ACHN (cell line): ENCODE data around the gene UFC1.

ENCODE experiments used
- DNase-seq: peaks from one replicate; pipeline ENCODE4 v3.0.0-alpha.2; 2015
- in situ Hi-C: cut with HindIII; loops from 2 replicates; pipeline ENCODE4 v1.10.0; 2017; ENCODE audit warnings: low sequenced_read_pairs, low pct_ligation_motif_present, low pct_unique_long_range_greater_than_20kb

UFC1 gene

GRCh38 chr1:161165742-161166668, 12.2 kb downstream of the UFC1 start, which contains the start of gene PPOX:
PPOX (plus strand) TSS chr1:161166426; CDS start chr1:161166848, 422 bp downstream.
- peak; percentile 99 for DNase-seq
- in situ Hi-C loops = no loop called here

DNA sequence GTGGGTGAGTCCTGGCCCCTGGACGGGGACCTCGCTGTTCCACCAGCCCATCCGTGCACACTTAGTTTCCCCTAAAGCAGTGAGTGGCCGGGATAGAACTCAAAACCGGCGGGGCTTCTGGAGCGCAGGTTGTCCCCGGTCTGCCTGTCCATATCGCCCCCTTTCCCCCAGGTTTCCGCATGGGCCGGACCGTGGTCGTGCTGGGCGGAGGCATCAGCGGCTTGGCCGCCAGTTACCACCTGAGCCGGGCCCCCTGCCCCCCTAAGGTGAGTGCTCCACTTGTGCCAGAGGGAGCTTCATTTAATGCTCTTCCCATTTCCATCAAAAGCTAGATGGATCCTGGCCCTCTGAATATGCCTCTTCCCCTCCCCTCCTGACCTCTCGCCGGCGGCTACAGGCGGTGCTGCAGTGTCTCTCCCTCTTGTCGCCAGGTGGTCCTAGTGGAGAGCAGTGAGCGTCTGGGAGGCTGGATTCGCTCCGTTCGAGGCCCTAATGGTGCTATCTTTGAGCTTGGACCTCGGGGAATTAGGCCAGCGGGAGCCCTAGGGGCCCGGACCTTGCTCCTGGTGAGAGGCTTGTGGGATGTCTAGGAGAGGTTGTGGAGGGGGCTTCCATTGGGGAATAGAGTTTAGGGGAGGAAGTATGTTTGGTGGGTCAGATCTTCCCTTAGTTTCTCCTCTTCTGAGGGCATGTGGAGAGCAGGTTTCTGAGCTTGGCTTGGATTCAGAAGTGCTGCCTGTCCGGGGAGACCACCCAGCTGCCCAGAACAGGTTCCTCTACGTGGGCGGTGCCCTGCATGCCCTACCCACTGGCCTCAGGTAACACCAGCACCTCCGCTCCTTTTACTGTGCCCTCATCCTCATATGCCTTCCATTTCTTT, 13.1 kb downstream of the UFC1 start:
- peak; percentile 30 for DNase-seq
- in situ Hi-C loops = no loop called here

DNA sequence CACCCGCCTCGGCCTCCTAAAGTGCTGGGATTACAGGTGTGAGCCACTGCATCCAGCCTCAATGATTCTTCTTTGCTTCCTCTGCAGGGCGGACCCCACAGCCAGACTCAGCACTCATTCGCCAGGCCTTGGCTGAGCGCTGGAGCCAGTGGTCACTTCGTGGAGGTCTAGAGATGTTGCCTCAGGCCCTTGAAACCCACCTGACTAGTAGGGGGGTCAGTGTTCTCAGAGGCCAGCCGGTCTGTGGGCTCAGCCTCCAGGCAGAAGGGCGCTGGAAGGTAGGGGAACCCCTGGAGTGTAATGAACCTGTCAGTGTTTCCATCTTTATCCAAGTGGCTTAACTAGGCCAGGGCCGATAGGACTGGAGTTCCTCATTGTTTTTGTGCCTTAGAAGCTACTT, 15.1 kb downstream of the UFC1 start:
- DNase-seq = no peak
- in situ Hi-C loops = no loop called here

DNA sequence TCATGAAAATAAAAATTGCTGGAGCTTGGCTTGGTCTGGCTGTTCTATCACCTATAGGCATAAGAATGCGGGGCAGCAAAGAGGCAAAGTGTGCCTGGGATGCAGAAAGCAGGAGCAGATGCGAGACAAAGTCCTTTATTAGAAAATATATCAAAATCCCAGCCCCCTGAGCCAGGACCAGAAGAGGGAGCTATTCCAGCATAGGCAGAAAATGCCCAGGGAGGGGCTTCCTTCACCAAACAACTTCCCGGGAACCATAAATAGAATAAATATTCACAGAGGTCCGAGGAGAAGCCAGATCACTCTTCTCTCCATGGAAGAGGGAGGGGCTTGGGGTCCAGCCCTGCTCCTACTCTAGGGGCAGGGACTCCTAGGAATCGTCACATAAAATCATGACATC, 17.4 kb downstream of the UFC1 start:
- in situ Hi-C loops = no loop called here
- no peak for DNase-seq

DNA sequence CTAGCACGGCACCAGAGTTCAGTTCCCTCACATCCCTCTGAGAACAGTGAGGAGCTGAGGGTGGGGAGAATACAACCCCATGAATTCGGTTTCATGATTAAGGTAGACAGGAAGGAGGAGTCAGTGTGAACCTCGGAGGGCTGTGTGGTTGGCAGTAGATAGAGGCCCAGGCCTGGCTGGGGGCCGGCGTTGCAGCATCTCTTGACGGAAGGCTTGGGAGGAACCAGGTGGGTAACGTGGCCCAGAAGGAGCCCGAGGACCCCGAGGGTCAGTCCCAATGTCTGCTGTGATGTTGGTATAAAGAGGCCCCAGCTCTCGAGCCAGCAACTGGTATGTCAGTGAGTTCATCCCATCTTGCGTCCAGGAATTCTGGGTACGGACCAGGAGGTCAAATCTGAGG, 17.9 kb downstream of the UFC1 start:
- in situ Hi-C loops = no loop called here
- DNase-seq = no peak

DNA sequence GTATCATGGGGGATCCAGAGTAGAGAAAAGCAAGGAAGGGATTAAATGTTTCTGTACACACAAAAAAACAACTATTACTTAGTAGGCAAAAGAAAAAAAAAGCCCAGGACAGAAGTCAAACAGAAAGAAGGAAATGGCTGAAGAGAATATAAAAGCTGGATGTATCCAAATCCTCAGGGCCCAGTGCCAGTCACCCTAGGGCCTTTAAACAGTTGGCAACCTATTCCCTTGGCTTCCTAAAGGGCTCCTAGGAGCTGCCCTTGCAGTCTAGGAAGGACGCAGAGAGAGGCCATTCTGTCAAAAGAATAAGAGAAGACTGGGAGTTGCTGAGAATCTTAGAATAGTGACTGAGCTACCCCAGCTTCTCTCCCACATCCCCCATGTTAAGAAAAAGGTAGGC, 18.6 kb downstream of the UFC1 start:
- in situ Hi-C loops = no loop called here
- no peak for DNase-seq

GRCh38 chr1:161172776-161173376, 19.1 kb downstream of the UFC1 start:
- in situ Hi-C loops = no loop called here
- no peak for DNase-seq

DNA sequence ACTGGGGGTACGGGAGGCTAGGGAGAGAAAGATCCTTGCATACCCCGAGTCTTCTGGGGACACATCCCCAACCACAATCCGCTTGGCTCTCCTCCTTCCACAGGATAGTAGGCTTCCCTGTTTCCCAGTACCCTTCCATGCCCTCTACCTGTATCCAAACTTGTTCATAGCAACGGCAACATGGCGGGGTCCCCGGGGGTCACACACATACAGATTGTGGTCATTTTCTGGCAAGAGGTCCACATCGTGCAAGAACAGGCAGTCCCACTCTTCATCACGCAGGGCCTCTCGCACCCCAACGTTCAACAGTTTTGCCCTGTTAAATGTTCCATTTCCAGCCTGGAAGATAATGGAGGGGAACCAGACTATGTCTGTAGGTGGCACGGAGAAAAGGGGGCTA, 19.9 kb downstream of the UFC1 start:
- in situ Hi-C loops = no loop called here

DNA sequence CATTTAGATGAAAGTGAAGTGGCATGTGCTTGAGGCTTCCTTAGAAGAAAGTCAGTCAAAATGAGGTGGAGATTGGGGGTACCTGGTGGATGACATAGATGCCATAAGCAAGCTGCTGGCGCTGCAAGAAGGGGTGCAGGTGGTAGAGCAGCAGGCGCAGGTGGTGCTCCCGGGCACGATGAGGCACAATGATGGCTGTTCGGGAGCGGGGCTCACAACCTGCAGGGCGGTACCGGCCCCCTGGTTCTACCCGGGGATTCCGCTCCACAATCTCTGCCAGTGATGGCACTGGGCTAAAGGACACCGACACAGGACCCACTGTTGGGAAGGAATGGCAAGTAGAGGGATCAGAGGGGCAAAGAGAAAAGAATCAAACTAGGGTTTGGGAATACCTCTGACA, 21.1 kb downstream of the UFC1 start:
- DNase-seq = no peak
- in situ Hi-C loops = no loop called here

More for the DNA sequence above, 19.9 kb downstream of the UFC1 start:
- no peak for DNase-seq

- in situ Hi-C loops = no loop called here
Observed at GRCh38 chr1:161175771-161176453, 22.1 kb downstream of the UFC1 start.

DNA sequence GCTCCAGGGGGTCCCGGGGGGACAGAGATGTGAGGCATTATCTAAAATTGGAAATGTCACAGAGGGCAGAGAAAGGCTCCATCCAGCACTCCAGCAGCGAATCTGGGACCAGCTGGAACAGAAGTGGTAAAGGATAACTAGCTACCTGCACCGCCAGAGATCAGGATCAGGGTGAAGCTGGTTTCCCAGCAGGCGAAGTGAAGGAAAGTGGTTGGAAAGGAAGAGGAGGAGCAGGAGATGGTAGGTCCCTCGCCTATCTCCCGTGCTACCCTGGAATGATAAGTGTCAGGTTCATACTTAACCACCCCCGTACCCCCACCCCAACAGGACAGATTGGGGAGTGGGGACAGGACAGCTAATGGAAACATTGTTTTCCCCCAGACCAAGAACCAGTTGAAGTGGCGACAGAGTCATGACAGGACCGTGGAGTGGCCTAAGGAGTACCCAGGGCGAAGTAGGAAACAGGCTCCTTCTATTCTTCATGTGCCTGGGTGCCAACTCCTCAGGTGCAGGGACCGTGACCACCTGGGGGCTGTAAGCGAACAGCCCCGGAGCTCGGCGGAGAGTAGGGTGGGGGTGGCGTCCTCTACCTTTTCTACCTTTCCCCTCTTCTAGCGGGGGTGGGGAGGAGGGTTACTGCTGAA, 22.8 kb downstream of the UFC1 start:
- in situ Hi-C loops = no loop called here

More at GRCh38 chr1:161175771-161176453, 22.1 kb downstream of the UFC1 start:
- no peak for DNase-seq

GRCh38 chr1:161177112-161177935, 23.5 kb downstream of the UFC1 start, which contains the start of gene B4GALT3:
B4GALT3 (minus strand) TSS chr1:161177507; CDS start chr1:161176060, 1,447 bp downstream.
- DNase-seq = peak; percentile 82
- in situ Hi-C loops = no loop called here

More for the DNA sequence above, 22.8 kb downstream of the UFC1 start:
- DNase-seq = no peak

DNA sequence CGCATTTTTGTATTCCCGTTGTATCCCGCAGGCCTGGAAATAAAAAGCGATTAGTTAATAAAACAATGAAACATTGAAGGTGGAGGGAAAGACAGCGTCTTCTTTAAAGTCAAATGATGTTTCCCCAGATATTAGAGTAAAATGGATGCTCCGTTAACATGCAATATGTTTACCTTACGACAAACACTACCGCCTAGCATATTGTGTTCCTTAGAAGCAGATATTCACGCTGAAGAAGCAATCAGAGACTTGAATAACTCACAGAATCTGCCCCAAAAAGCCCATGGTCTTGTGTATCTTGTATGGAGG, 24.1 kb downstream of the UFC1 start:
- no peak for DNase-seq
- in situ Hi-C loops = no loop called here

- in situ Hi-C loops = no loop called here
- DNase-seq = no peak
Observed at GRCh38 chr1:161179698-161180097, 25.9 kb downstream of the UFC1 start.

DNA sequence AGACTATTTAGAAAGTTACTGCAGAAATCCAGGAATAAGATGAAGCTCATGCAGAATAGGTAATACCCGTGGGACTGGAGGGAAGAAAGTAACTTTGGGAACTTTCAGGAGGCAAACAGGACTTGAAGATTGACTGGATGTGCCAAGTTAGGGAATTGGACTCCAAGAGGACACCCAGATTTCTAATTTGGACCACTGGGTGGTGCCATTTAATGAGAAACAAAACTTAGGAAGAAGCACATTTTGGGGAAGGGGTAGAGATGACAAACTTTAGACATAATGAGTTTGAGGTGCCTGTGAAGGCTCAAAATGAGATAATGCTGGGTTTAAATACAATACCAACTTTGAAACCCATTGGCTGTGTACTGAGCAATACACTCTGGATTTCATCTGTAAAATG, 26.9 kb downstream of the UFC1 start:
- in situ Hi-C loops = no loop called here
- DNase-seq = peak; percentile 24

DNA sequence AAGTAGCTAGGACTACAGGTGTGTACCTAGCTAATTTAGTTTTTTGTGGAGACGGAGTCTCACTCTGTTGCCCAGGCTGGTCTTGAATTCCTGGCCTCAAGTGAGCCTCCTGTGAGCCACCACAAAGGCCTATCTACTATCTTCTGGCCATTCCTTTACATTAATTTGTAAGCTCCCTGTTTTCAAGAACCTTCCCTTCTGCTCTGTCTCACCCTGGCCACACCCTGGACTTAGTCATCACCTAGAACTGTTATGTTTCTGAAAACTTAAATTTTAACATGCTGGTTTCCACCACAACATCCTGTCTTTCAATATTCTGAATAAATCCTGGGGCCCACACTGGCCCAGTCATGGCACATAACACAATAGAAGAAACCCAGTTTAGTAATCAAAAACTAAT, 28.4 kb downstream of the UFC1 start:
- in situ Hi-C loops = no loop called here
- DNase-seq = peak; percentile 36

GRCh38 chr1:161185282-161185682, 31.5 kb downstream of the UFC1 start:
- DNase-seq = peak; percentile 19
- in situ Hi-C loops = no loop called here
